ENCODE results near the gene TCN2. TPM values are rescaled to one million over a fixed set of nuclear protein-coding genes. Genes with fewer than 3 reads are reported as not detected.

Gene TCN2
- total RNA-seq, 1 donor: 18.8 TPM

- H3K9me3 ChIP-seq (ENCODE audit: low read depth, low read length): no peaks in the 10 kb centered on the region
- DNase-seq (ENCODE audit: insufficient read length, low spot score, missing footprints): peak; percentile 57
- H4K20me1 ChIP-seq (ENCODE audit: insufficient read depth, low read length): no peaks in the 10 kb centered on the region
- no peaks in the 10 kb centered on the region for H3K79me2 ChIP-seq (ENCODE audit: insufficient read depth, low read length)
- no peaks in the 10 kb centered on the region for H3K36me3 ChIP-seq (ENCODE audit: insufficient read depth, low read length)
- no peak overlapping the region for H3K27ac ChIP-seq (ENCODE audit: low read depth, low read length)
- peaks cover 3% of the 10 kb centered on the region for H3K27me3 ChIP-seq (ENCODE audit: insufficient read depth, low read length)
- H3K4me2 ChIP-seq (ENCODE audit: insufficient read depth, low read length): no peak overlapping the region
- no peaks in the 10 kb centered on the region for H3K4me1 ChIP-seq (ENCODE audit: insufficient read depth, low read length)
- H3K4me3 ChIP-seq (ENCODE audit: insufficient read depth, low read length): no peak overlapping the region
- H2AFZ ChIP-seq (ENCODE audit: low read length): no peak overlapping the region
- TF ChIP-seq, protein P1, sequence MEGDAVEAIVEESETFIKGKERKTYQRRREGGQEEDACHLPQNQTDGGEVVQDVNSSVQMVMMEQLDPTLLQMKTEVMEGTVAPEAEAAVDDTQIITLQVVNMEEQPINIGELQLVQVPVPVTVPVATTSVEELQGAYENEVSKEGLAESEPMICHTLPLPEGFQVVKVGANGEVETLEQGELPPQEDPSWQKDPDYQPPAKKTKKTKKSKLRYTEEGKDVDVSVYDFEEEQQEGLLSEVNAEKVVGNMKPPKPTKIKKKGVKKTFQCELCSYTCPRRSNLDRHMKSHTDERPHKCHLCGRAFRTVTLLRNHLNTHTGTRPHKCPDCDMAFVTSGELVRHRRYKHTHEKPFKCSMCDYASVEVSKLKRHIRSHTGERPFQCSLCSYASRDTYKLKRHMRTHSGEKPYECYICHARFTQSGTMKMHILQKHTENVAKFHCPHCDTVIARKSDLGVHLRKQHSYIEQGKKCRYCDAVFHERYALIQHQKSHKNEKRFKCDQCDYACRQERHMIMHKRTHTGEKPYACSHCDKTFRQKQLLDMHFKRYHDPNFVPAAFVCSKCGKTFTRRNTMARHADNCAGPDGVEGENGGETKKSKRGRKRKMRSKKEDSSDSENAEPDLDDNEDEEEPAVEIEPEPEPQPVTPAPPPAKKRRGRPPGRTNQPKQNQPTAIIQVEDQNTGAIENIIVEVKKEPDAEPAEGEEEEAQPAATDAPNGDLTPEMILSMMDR (IDR thresholded peaks at IDR 0.05; ENCODE audit: extremely low read depth, low read depth, low read length): no peak
These were observed 45.4 kb upstream of the TCN2 start for GRCh38 chr22:30561402-30562189.

DNA sequence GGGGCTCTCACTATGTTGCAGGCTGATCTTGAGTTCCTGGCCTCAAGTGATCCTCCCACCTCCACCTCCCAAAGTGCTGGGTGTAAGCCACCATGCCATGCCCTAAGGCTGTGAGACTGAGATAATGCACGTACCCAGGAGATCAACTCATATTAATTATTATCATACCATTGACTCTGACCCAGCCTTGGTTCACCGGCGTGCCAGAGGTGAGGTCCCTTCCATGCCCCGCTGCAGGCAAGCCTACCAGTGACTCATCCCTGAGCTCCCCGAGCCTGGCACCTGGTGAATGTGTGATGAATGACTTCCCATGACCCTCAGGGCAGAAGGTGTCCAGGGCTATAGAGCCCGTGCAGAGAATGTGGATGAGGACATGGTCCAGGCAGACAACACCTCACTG, 44.6 kb upstream of the TCN2 start:
- no peaks in the 10 kb centered on the region for H3K36me3 ChIP-seq (ENCODE audit: insufficient read depth, low read length)
- H3K79me2 ChIP-seq (ENCODE audit: insufficient read depth, low read length): no peaks in the 10 kb centered on the region
- H3K27ac ChIP-seq (ENCODE audit: low read depth, low read length): no peak overlapping the region
- H3K4me3 ChIP-seq (ENCODE audit: insufficient read depth, low read length): no peak overlapping the region
- no peaks in the 10 kb centered on the region for H3K4me1 ChIP-seq (ENCODE audit: insufficient read depth, low read length)
- H3K4me2 ChIP-seq (ENCODE audit: insufficient read depth, low read length): no peak overlapping the region
- no peak overlapping the region for H2AFZ ChIP-seq (ENCODE audit: low read length)
- H3K9me3 ChIP-seq (ENCODE audit: low read depth, low read length): no peaks in the 10 kb centered on the region
- TF ChIP-seq, protein P1 (IDR thresholded peaks at IDR 0.05; ENCODE audit: extremely low read depth, low read depth, low read length): no peak
- no peaks in the 10 kb centered on the region for H4K20me1 ChIP-seq (ENCODE audit: insufficient read depth, low read length)
- DNase-seq (ENCODE audit: insufficient read length, low spot score, missing footprints): peak; percentile 19
- peaks cover 3% of the 10 kb centered on the region for H3K27me3 ChIP-seq (ENCODE audit: insufficient read depth, low read length)

GRCh38 chr22:30564045-30564760, 42.8 kb upstream of the TCN2 start:
- TF ChIP-seq, protein P1 (IDR thresholded peaks at IDR 0.05; ENCODE audit: extremely low read depth, low read depth, low read length): no peak
- Histone ChIP-seq H3K27me3 (ENCODE audit: insufficient read depth, low read length) (peaks cover 6% of the 10 kb centered on the region), H3K4me1 (ENCODE audit: insufficient read depth, low read length) (no peaks in the 10 kb centered on the region), H3K36me3 (ENCODE audit: insufficient read depth, low read length) (no peaks in the 10 kb centered on the region), H2AFZ (ENCODE audit: low read length) (no peak overlapping the region), H3K79me2 (ENCODE audit: insufficient read depth, low read length) (no peaks in the 10 kb centered on the region), H3K4me3 (ENCODE audit: insufficient read depth, low read length) (no peak overlapping the region), H3K27ac (ENCODE audit: low read depth, low read length) (no peak overlapping the region), H4K20me1 (ENCODE audit: insufficient read depth, low read length) (no peaks in the 10 kb centered on the region), H3K9me3 (ENCODE audit: low read depth, low read length) (no peaks in the 10 kb centered on the region), H3K4me2 (ENCODE audit: insufficient read depth, low read length) (no peak overlapping the region)
- DNase-seq (ENCODE audit: insufficient read length, low spot score, missing footprints): peak; percentile 32

DNA sequence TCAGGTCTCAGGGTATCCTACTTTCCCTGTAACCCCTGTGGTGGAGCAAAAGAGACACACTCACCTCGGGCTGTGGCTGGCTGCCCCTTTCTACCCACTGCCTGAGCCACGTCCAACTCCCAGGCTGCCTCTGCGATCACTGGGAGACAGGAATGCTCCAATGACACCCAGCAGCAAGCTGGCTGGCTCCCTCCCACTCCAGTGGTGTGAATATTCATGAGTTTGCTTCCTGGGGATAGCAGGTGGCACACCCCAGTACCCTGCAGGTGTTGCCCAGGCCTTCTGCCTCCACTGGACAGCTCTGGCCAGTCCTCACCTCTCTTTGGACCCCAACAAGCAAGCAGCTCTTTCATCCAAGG, 42.2 kb upstream of the TCN2 start:
- DNase-seq (ENCODE audit: insufficient read length, low spot score, missing footprints): peak; percentile 14

More for the DNA sequence above, 42.2 kb upstream of the TCN2 start:
- Histone ChIP-seq H3K27ac (ENCODE audit: low read depth, low read length) (no peak overlapping the region), H3K36me3 (ENCODE audit: insufficient read depth, low read length) (no peaks in the 10 kb centered on the region), H3K4me1 (ENCODE audit: insufficient read depth, low read length) (no peaks in the 10 kb centered on the region), H4K20me1 (ENCODE audit: insufficient read depth, low read length) (no peaks in the 10 kb centered on the region), H3K4me2 (ENCODE audit: insufficient read depth, low read length) (no peak overlapping the region), H3K4me3 (ENCODE audit: insufficient read depth, low read length) (no peak overlapping the region), H3K79me2 (ENCODE audit: insufficient read depth, low read length) (no peaks in the 10 kb centered on the region), H3K27me3 (ENCODE audit: insufficient read depth, low read length) (peaks cover 11% of the 10 kb centered on the region), H2AFZ (ENCODE audit: low read length) (no peak overlapping the region), H3K9me3 (ENCODE audit: low read depth, low read length) (no peaks in the 10 kb centered on the region)
- TF ChIP-seq, protein P1 (IDR thresholded peaks at IDR 0.05; ENCODE audit: extremely low read depth, low read depth, low read length): no peak

Data from osteoblast (primary cell).